ENCODE data around the gene TEX54. TPM values are rescaled to one million over a fixed set of nuclear protein-coding genes. Genes with fewer than 3 reads are reported as not detected.
A peak's percentile ranks its signal among the peaks of the same experiment; 100 is the strongest.

The TEX54 gene
- total RNA-seq: not detected in 3 replicates

- Mint-ChIP-seq H3K36me3 (peaks cover 11% of the 10 kb centered on the region), H3K4me1 (peaks cover 23% of the 10 kb centered on the region), H3K27me3 (ENCODE audit: low read depth) (no peaks in the 10 kb centered on the region), H3K27ac (peak within 1 kb of the TSS; percentile 100), H3K4me3 (peak within 1 kb of the TSS; percentile 95), H3K9me3 (no peaks in the 10 kb centered on the region)
- no peak for TF ChIP-seq CTCF (IDR thresholded peaks at IDR 0.05; ENCODE audit: unreplicated experiment)
- DNase-seq (ENCODE audit: low spot score in 2 of 2, unreplicated experiment in 2 of 2): no peak
Measured at GRCh38 chr11:62832336-62833234, at the start of gene TEX54. TEX54 (minus strand) TSS chr11:62832841.

- Mint-ChIP-seq H3K27ac (peak overlapping the region; percentile 100), H3K36me3 (peaks cover 27% of the 10 kb centered on the region), H3K27me3 (ENCODE audit: low read depth) (no peaks in the 10 kb centered on the region), H3K4me3 (peak overlapping the region; percentile 99), H3K9me3 (no peaks in the 10 kb centered on the region), H3K4me1 (peaks cover 55% of the 10 kb centered on the region)
- no peak for DNase-seq (ENCODE audit: low spot score in 2 of 2, unreplicated experiment in 2 of 2)
- no peak for TF ChIP-seq CTCF (IDR thresholded peaks at IDR 0.05; ENCODE audit: unreplicated experiment)
Measured at GRCh38 chr11:62882431-62882749, 49.7 kb upstream of the TEX54 start.

GRCh38 chr11:62881579-62882430 is 49.2 kb upstream of the TEX54 start:
- TF ChIP-seq CTCF (IDR thresholded peaks at IDR 0.05; ENCODE audit: unreplicated experiment): no peak
- peak; percentile 86 to 91 for DNase-seq (ENCODE audit: low spot score in 2 of 2, unreplicated experiment in 2 of 2)
- H3K4me1 Mint-ChIP-seq: peaks cover 51% of the 10 kb centered on the region
- H3K27me3 Mint-ChIP-seq (ENCODE audit: low read depth): no peaks in the 10 kb centered on the region
- H3K9me3 Mint-ChIP-seq: no peaks in the 10 kb centered on the region
- peak overlapping the region; percentile 99 for H3K4me3 Mint-ChIP-seq
- peak overlapping the region; percentile 100 for H3K27ac Mint-ChIP-seq
- H3K36me3 Mint-ChIP-seq: peaks cover 27% of the 10 kb centered on the region

- H3K36me3 Mint-ChIP-seq: peaks cover 27% of the 10 kb centered on the region
- peak; percentile 58 for TF ChIP-seq CTCF (IDR thresholded peaks at IDR 0.05; ENCODE audit: unreplicated experiment)
- no peaks in the 10 kb centered on the region for H3K27me3 Mint-ChIP-seq (ENCODE audit: low read depth)
- peaks cover 51% of the 10 kb centered on the region for H3K4me1 Mint-ChIP-seq
- DNase-seq (ENCODE audit: low spot score in 2 of 2, unreplicated experiment in 2 of 2): peak; percentile 71 to 83
- peak within 1 kb of the TSS; percentile 99 for H3K4me3 Mint-ChIP-seq
- peak within 1 kb of the TSS; percentile 100 for H3K27ac Mint-ChIP-seq
- H3K9me3 Mint-ChIP-seq: no peaks in the 10 kb centered on the region
Measured at GRCh38 chr11:62880803-62881578, 48.4 kb upstream of the TEX54 start, which contains the start of gene SLC3A2. SLC3A2 (plus strand) TSS chr11:62880896; CDS start chr11:62881024, 128 bp downstream.

- Mint-ChIP-seq H3K4me3 (peak overlapping the region; percentile 99), H3K36me3 (peaks cover 22% of the 10 kb centered on the region), H3K27ac (peak overlapping the region; percentile 100), H3K4me1 (peaks cover 45% of the 10 kb centered on the region), H3K27me3 (ENCODE audit: low read depth) (no peaks in the 10 kb centered on the region), H3K9me3 (no peaks in the 10 kb centered on the region)
- TF ChIP-seq CTCF (IDR thresholded peaks at IDR 0.05; ENCODE audit: unreplicated experiment): no peak
- DNase-seq (ENCODE audit: low spot score in 2 of 2, unreplicated experiment in 2 of 2): no peak
Measured at GRCh38 chr11:62880231-62880802, 47.7 kb upstream of the TEX54 start.
